Thyroid gland (tissue), 4 donors: ENCODE data around the gene OR2V2. TPM values are rescaled to one million over a fixed set of nuclear protein-coding genes. Genes with fewer than 3 reads are reported as not detected.

Source experiments
- DNase-seq, 2 donors: peaks; one replicate each; pipeline ENCODE4 v3.0.0-alpha.2; 2019
- H3K27ac ChIP-seq, 3 donors: fragments of 200-600 bp; sonication (generic); 1 replicate in 2 of 3; 2 replicates in 1 of 3; pipeline ENCODE4 v1.5.1; 2016 to 2019; ENCODE audit warnings: mild to moderate bottlenecking in 1 of 3, moderate library complexity in 1 of 3
- H3K27me3 ChIP-seq: fragments of 200-600 bp; sonication (generic); one replicate; pipeline ENCODE4 v1.5.1; 2019
- H3K36me3 ChIP-seq, 2 donors: fragments of 200-600 bp; sonication (generic); one replicate each; pipeline ENCODE4 v1.5.1; 2016 to 2019
- H3K4me1 ChIP-seq, 2 donors: fragments of 200-600 bp; sonication (generic); one replicate each; pipeline ENCODE4 v1.5.1; 2017 to 2019
- H3K4me3 ChIP-seq, 3 donors: fragments of 200-600 bp; sonication (generic); replicated peaks in 1 of 3; 1 replicate in 2 of 3; 2 replicates in 1 of 3; pipeline ENCODE4 v1.5.1; 2016; ENCODE audit warnings: mild to moderate bottlenecking in 1 of 3
- H3K9me3 ChIP-seq: fragments of 200-600 bp; sonication (generic); one replicate; pipeline ENCODE4 v1.5.1; 2017
- POLR2A ChIP-seq, 2 donors: fragments of 450-650 bp; IDR thresholded peaks; one replicate each; pipeline ENCODE4 v1.6.1; 2017; ENCODE audit warnings: antibody characterized with exemption in 2 of 2, mild to moderate bottlenecking in 2 of 2, moderate library complexity in 1 of 2
- WGBS, 2 donors: methylation state at CpG; one replicate each; pipeline ENCODE4 v1.1.5; 2017; 5-methylcytosine and 5-hydroxymethylcytosine counted together
- intact Hi-C: fragments of 100-400 bp; cut with DNase I; formaldehyde crosslinking; loops from one replicate; pipeline ENCODE4 v1.15.1; 2023
- total RNA-seq, 4 donors: library from RNA; depleted of rRNA; stranded (reverse); fragments of >200 nt; gene quantifications; one replicate each; pipeline ENCODE4 v1.2.3, GENCODE V29; 2016
- TF ChIP-seq, protein P1 (sequence below), 6 experiments: fragments of 200-600 bp in 3 of 6; fragments of 450-650 bp in 3 of 6; sonication (generic) in 3 of 6; IDR thresholded peaks; one replicate each; pipeline ENCODE4 v1.5.1; 2016 to 2019; ENCODE audit warnings: antibody characterized with exemption in 6 of 6, mild to moderate bottlenecking in 2 of 6, inconsistent platforms in 1 of 6, moderate library complexity in 1 of 6

OR2V2 gene
- total RNA-seq, 4 donors from 2014 or later, result not detected

DNA sequence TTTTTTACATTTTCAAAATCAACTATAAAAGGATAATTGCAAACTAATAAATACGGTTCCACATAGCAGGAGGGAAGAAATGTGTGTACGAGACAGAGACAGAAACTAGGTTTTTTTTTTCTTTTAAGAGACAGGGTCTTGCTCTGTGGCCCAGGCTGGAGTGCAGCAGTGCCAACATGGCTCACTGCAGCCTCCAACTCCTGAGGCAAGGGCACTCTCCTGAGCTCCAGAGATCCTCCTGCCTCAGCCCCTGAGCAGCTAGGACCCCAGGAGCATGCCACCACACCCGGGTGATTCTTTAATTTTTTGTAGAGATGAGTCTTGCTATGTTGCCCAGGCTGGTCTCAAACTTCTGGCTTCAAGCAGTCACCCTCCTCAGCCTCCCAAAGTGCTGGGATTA is 14.3 kb upstream of the OR2V2 start:
- TF ChIP-seq, protein P1, sequence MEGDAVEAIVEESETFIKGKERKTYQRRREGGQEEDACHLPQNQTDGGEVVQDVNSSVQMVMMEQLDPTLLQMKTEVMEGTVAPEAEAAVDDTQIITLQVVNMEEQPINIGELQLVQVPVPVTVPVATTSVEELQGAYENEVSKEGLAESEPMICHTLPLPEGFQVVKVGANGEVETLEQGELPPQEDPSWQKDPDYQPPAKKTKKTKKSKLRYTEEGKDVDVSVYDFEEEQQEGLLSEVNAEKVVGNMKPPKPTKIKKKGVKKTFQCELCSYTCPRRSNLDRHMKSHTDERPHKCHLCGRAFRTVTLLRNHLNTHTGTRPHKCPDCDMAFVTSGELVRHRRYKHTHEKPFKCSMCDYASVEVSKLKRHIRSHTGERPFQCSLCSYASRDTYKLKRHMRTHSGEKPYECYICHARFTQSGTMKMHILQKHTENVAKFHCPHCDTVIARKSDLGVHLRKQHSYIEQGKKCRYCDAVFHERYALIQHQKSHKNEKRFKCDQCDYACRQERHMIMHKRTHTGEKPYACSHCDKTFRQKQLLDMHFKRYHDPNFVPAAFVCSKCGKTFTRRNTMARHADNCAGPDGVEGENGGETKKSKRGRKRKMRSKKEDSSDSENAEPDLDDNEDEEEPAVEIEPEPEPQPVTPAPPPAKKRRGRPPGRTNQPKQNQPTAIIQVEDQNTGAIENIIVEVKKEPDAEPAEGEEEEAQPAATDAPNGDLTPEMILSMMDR (IDR thresholded peaks at IDR 0.05), result no peak
- TF ChIP-seq POLR2A (IDR thresholded peaks at IDR 0.05), result no peak
- Histone ChIP-seq H3K4me3 (no peak overlapping the region), H3K4me1 (peaks cover 0 to 3% of the 10 kb centered on the region in 2 donors), H3K36me3 (no peaks in the 10 kb centered on the region), H3K9me3 (no peaks in the 10 kb centered on the region), H3K27ac (no peak overlapping the region), H3K27me3 (no peaks in the 10 kb centered on the region)
- DNase-seq, result no peak
- WGBS, 2 donors, result 77 to 85% methylated on average over 3 of the region's 3 CpGs
- intact Hi-C loops, result no loop called here

GRCh38 chr5:181133610-181134231 is 13.7 kb upstream of the OR2V2 start:
- H3K36me3 ChIP-seq, result no peaks in the 10 kb centered on the region
- no peak for TF ChIP-seq POLR2A (IDR thresholded peaks at IDR 0.05)
- TF ChIP-seq, protein P1 (IDR thresholded peaks at IDR 0.05), result no peak
- intact Hi-C loops, result no loop called here
- no peak overlapping the region for H3K4me3 ChIP-seq
- DNase-seq, result peak; percentile 65 to 68
- H3K27ac ChIP-seq, result no peak overlapping the region
- 71 to 72% methylated on average over 10 of the region's 10 CpGs for WGBS, 2 donors
- no peaks in the 10 kb centered on the region for H3K9me3 ChIP-seq
- H3K4me1 ChIP-seq, result peaks cover 0 to 3% of the 10 kb centered on the region in 2 donors
- no peaks in the 10 kb centered on the region for H3K27me3 ChIP-seq

- WGBS, 2 donors, result 84 to 87% methylated on average over 6 of the region's 6 CpGs
- TF ChIP-seq, protein P1 (IDR thresholded peaks at IDR 0.05), result no peak
- TF ChIP-seq POLR2A (IDR thresholded peaks at IDR 0.05), result no peak
Observed at GRCh38 chr5:181134259-181134658, 13.1 kb upstream of the OR2V2 start.

GRCh38 chr5:181136361-181136955 is 10.9 kb upstream of the OR2V2 start:
- WGBS, 2 donors, result 89 to 93% methylated on average over 4 of the region's 4 CpGs
- TF ChIP-seq, protein P1 (IDR thresholded peaks at IDR 0.05), result no peak
- no peak for TF ChIP-seq POLR2A (IDR thresholded peaks at IDR 0.05)
- H3K4me1 ChIP-seq, result peaks cover 0 to 3% of the 10 kb centered on the region in 2 donors
- no peaks in the 10 kb centered on the region for H3K27me3 ChIP-seq
- intact Hi-C loops, result no loop called here
- H3K36me3 ChIP-seq, result no peaks in the 10 kb centered on the region
- no peak for DNase-seq
- H3K27ac ChIP-seq, result no peak overlapping the region
- H3K4me3 ChIP-seq, result no peak overlapping the region
- H3K9me3 ChIP-seq, result no peaks in the 10 kb centered on the region

More at GRCh38 chr5:181134259-181134658, 13.1 kb upstream of the OR2V2 start:
- Histone ChIP-seq H3K9me3 (no peaks in the 10 kb centered on the region), H3K36me3 (no peaks in the 10 kb centered on the region), H3K27me3 (no peaks in the 10 kb centered on the region), H3K27ac (no peak overlapping the region), H3K4me1 (peaks cover 0 to 3% of the 10 kb centered on the region in 2 donors), H3K4me3 (no peak overlapping the region)
- no peak for DNase-seq
- intact Hi-C loops, result no loop called here

- no peak overlapping the region for H3K4me3 ChIP-seq
- H3K36me3 ChIP-seq, result no peaks in the 10 kb centered on the region
- H3K27ac ChIP-seq, result no peak overlapping the region
- DNase-seq, result no peak
- intact Hi-C loops, result no loop called here
- H3K4me1 ChIP-seq, result peaks cover 0 to 3% of the 10 kb centered on the region in 2 donors
- WGBS, 2 donors, result 41 to 49% methylated on average over 5 of the region's 5 CpGs
- TF ChIP-seq, protein P1 (IDR thresholded peaks at IDR 0.05), result no peak
- no peak for TF ChIP-seq POLR2A (IDR thresholded peaks at IDR 0.05)
- no peaks in the 10 kb centered on the region for H3K27me3 ChIP-seq
- H3K9me3 ChIP-seq, result no peaks in the 10 kb centered on the region
Observed at GRCh38 chr5:181138258-181138657, 9.1 kb upstream of the OR2V2 start.
